Measurements from ENCODE around the gene EMD. TPM values are rescaled to one million over a fixed set of nuclear protein-coding genes. Genes with fewer than 3 reads are reported as not detected.

Gene EMD
- total and polyA plus RNA-seq, 10 of the 15 experiments (the other 5 are each of a cell fraction or from before 2014, with no cell fraction given), result 0.76 to 100 (median 43.2) TPM

DNA sequence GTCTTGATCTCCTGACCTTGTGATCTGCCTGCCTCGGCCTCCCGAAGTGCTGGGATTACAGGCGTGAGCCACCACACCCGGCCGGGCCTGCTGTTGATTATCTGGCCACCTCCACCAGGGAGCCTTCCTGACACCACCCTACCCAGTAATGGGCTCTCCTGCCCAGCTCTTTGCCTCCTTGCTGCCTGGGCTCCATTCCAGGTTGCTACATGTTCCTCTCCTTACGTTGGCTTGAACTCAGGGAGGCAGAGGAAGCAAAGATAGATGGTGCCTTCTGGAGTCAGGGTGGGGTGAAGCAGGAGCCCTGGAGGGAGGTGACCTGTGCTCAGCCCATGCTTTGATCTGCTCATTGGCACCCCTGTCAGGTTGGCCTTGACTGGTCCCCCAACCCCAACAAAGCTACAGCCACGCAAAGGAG, 31.0 kb upstream of the EMD start:
- ChIA-PET CTCF (no interaction called here), POLR2A (no interaction called here), RAD21 (ENCODE audit: unreplicated experiment) (no interaction called here), SMC1A (ENCODE audit: uncharacterized antibody, unreplicated experiment) (no interaction called here)
- in situ Hi-C loops (cut with MboI) (no loop called here), intact Hi-C loops (cut with micrococcal nuclease; ENCODE audit: unreplicated experiment) (no loop called here)
- no peak overlapping the region for H3K9ac ChIP-seq (ENCODE audit: control insufficient read depth, insufficient read depth, low read length)
- H3K27ac ChIP-seq (ENCODE audit: control insufficient read depth, insufficient read depth), result no peak overlapping the region
- no peak overlapping the region for H3K4me2 ChIP-seq (ENCODE audit: control insufficient read depth, insufficient read depth)
- no peaks in the 10 kb centered on the region for H3K27me3 ChIP-seq (replicated peaks in 1 of 2; ENCODE audit: control insufficient read depth in 2 of 2, insufficient read depth in 2 of 2, low read length in 1 of 2)
- no TSS peak for BruUV-seq (replicated peaks)
- DNase-seq (ENCODE audit: low read depth, low spot score), result no peak
- H2AFZ ChIP-seq (ENCODE audit: control insufficient read depth, low read depth, low read length), result no peak overlapping the region
- 79% methylated on average over 2 of the region's 7 CpGs for WGBS (ENCODE audit: insufficient coverage, insufficient replicate concordance, low lambda C conversion rate, missing lambda C conversion rate)
- no peaks in the 10 kb centered on the region for H3K4me1 ChIP-seq (ENCODE audit: control insufficient read depth, insufficient read depth, low read length)
- no peak overlapping the region for H3K4me3 ChIP-seq
- H3K79me2 ChIP-seq (ENCODE audit: control insufficient read depth, insufficient read depth, low read length), result no peaks in the 10 kb centered on the region
- no peak for ATAC-seq
- FAIRE-seq, result no peak
- H3K36me3 ChIP-seq (ENCODE audit: control insufficient read depth in 2 of 2, insufficient read depth in 2 of 2, low read length in 1 of 2), result peaks cover 0 to 29% of the 10 kb centered on the region in 2 experiments; a peak in 2 of 4 replicates
- H3K9me3 ChIP-seq (replicated peaks; ENCODE audit: control insufficient read depth, insufficient read depth, low read length), result no peaks in the 10 kb centered on the region; the same call in 2 of the 3 replicates
- H4K20me1 ChIP-seq (ENCODE audit: control insufficient read depth, insufficient read depth), result no peaks in the 10 kb centered on the region
- TF ChIP-seq EGR1 (IDR thresholded peaks at IDR 0.05; ENCODE audit: borderline replicate concordance in 1 of 2, low read depth in 2 of 2, low read length in 2 of 2) (no peak), SIN3A (IDR thresholded peaks at IDR 0.05; ENCODE audit: low read depth, low read length) (no peak), SPI1 (IDR thresholded peaks at IDR 0.05; ENCODE audit: borderline replicate concordance, insufficient read depth, low read depth, low read length) (no peak), HCFC1 (IDR thresholded peaks at IDR 0.05; ENCODE audit: low read length) (no peak), BHLHE40 (IDR thresholded peaks at IDR 0.05; ENCODE audit: borderline replicate concordance in 1 of 2, low read depth in 2 of 2, low read length in 1 of 2) (no peak), YY1 (IDR thresholded peaks at IDR 0.05; ENCODE audit: low read depth, low read length) (no peak), TBL1XR1 (IDR thresholded peaks at IDR 0.05; ENCODE audit: low read depth, low read length) (no peak), TAF1 (IDR thresholded peaks at IDR 0.05; ENCODE audit: borderline replicate concordance, low read depth, low read length) (no peak), YBX1 (IDR thresholded peaks at IDR 0.05) (no peak), RUNX3 (IDR thresholded peaks at IDR 0.05; ENCODE audit: low read length) (no peak)
- TF ChIP-seq, protein P1, sequence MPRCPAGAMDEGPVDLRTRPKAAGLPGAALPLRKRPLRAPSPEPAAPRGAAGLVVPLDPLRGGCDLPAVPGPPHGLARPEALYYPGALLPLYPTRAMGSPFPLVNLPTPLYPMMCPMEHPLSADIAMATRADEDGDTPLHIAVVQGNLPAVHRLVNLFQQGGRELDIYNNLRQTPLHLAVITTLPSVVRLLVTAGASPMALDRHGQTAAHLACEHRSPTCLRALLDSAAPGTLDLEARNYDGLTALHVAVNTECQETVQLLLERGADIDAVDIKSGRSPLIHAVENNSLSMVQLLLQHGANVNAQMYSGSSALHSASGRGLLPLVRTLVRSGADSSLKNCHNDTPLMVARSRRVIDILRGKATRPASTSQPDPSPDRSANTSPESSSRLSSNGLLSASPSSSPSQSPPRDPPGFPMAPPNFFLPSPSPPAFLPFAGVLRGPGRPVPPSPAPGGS (IDR thresholded peaks at IDR 0.05; ENCODE audit: borderline replicate concordance, insufficient read depth, low read depth, low read length, poor library complexity, severe bottlenecking), result no peak
- TF ChIP-seq, protein P2, sequence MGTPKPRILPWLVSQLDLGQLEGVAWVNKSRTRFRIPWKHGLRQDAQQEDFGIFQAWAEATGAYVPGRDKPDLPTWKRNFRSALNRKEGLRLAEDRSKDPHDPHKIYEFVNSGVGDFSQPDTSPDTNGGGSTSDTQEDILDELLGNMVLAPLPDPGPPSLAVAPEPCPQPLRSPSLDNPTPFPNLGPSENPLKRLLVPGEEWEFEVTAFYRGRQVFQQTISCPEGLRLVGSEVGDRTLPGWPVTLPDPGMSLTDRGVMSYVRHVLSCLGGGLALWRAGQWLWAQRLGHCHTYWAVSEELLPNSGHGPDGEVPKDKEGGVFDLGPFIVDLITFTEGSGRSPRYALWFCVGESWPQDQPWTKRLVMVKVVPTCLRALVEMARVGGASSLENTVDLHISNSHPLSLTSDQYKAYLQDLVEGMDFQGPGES (IDR thresholded peaks at IDR 0.05), result no peak
- TF ChIP-seq, protein P3, sequence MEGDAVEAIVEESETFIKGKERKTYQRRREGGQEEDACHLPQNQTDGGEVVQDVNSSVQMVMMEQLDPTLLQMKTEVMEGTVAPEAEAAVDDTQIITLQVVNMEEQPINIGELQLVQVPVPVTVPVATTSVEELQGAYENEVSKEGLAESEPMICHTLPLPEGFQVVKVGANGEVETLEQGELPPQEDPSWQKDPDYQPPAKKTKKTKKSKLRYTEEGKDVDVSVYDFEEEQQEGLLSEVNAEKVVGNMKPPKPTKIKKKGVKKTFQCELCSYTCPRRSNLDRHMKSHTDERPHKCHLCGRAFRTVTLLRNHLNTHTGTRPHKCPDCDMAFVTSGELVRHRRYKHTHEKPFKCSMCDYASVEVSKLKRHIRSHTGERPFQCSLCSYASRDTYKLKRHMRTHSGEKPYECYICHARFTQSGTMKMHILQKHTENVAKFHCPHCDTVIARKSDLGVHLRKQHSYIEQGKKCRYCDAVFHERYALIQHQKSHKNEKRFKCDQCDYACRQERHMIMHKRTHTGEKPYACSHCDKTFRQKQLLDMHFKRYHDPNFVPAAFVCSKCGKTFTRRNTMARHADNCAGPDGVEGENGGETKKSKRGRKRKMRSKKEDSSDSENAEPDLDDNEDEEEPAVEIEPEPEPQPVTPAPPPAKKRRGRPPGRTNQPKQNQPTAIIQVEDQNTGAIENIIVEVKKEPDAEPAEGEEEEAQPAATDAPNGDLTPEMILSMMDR (IDR thresholded peaks at IDR 0.05 in 2 of 3, conservative IDR thresholded peaks at IDR 0.05 in 1 of 3; ENCODE audit: control insufficient read depth in 2 of 3, extremely low read depth in 1 of 3, insufficient read depth in 1 of 3, low read depth in 3 of 3, low read length in 3 of 3), result no peak
- TF ChIP-seq, protein P4, sequence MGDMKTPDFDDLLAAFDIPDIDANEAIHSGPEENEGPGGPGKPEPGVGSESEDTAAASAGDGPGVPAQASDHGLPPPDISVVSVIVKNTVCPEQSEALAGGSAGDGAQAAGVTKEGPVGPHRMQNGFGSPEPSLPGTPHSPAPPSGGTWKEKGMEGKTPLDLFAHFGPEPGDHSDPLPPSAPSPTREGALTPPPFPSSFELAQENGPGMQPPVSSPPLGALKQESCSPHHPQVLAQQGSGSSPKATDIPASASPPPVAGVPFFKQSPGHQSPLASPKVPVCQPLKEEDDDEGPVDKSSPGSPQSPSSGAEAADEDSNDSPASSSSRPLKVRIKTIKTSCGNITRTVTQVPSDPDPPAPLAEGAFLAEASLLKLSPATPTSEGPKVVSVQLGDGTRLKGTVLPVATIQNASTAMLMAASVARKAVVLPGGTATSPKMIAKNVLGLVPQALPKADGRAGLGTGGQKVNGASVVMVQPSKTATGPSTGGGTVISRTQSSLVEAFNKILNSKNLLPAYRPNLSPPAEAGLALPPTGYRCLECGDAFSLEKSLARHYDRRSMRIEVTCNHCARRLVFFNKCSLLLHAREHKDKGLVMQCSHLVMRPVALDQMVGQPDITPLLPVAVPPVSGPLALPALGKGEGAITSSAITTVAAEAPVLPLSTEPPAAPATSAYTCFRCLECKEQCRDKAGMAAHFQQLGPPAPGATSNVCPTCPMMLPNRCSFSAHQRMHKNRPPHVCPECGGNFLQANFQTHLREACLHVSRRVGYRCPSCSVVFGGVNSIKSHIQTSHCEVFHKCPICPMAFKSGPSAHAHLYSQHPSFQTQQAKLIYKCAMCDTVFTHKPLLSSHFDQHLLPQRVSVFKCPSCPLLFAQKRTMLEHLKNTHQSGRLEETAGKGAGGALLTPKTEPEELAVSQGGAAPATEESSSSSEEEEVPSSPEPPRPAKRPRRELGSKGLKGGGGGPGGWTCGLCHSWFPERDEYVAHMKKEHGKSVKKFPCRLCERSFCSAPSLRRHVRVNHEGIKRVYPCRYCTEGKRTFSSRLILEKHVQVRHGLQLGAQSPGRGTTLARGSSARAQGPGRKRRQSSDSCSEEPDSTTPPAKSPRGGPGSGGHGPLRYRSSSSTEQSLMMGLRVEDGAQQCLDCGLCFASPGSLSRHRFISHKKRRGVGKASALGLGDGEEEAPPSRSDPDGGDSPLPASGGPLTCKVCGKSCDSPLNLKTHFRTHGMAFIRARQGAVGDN (IDR thresholded peaks at IDR 0.05), result no peak
